GM12864 (cell line): ENCODE data around the gene HDAC9.

Source experiments
- DNase-seq: peaks from one replicate; pipeline ENCODE4 v3.0.0-alpha.2; 2011; ENCODE audit warnings: low read depth
- H3K4me3 ChIP-seq: 2 replicates; pipeline ENCODE4 v1.5.1; 2011; ENCODE audit warnings: mild to moderate bottlenecking, low read depth, low read length, control low read depth
- TF ChIP-seq, protein P1 (sequence below): IDR thresholded peaks from 2 replicates; pipeline ENCODE4 v1.5.1; 2011; ENCODE audit warnings: low read depth, mild to moderate bottlenecking, moderate library complexity, low read length, control low read depth, inconsistent platforms; ENCODE audit errors: missing control alignments

The HDAC9 gene

DNA sequence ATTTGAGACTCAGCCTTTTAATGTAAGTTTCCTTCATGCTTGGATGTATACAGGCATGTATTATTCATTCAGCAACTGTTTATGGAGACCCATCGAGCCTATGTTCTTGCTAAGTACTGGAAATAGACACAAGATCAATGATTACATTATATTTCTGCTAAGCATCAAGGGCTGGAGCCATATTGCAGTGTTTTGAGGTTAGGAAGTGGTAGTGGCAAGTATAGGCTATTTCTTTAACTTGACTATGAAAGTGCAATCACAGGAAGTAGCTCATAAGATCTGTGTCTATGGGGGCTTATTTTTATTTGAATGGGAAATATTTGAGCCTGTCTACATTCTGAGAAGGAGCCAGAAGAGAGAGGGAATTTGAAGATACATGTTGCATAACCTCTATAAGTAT is 123.8 kb downstream of the HDAC9 start:
- DNase-seq: no peak
- H3K4me3 ChIP-seq: no peak overlapping the region
- TF ChIP-seq, protein P1, sequence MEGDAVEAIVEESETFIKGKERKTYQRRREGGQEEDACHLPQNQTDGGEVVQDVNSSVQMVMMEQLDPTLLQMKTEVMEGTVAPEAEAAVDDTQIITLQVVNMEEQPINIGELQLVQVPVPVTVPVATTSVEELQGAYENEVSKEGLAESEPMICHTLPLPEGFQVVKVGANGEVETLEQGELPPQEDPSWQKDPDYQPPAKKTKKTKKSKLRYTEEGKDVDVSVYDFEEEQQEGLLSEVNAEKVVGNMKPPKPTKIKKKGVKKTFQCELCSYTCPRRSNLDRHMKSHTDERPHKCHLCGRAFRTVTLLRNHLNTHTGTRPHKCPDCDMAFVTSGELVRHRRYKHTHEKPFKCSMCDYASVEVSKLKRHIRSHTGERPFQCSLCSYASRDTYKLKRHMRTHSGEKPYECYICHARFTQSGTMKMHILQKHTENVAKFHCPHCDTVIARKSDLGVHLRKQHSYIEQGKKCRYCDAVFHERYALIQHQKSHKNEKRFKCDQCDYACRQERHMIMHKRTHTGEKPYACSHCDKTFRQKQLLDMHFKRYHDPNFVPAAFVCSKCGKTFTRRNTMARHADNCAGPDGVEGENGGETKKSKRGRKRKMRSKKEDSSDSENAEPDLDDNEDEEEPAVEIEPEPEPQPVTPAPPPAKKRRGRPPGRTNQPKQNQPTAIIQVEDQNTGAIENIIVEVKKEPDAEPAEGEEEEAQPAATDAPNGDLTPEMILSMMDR: no peak

DNA sequence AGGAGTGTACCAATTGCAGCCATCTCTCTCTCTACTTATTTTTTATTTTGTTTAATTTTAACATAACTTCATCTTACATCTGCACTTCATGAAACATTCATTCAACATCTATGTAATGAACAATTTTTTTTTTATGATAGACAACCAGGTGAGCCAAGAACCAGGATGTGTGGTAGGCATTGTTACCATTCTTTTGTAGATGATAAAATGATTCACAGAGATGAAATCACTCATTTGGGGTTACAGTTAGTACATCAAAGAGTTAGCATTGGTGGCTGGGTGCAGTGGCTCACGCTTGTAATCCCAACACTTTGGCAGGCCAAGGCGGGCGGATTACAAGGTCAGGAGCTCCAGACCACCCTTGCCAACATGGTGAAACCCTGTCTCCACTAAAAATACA is 127.8 kb downstream of the HDAC9 start:
- DNase-seq: no peak
- TF ChIP-seq, protein P1: no peak
- H3K4me3 ChIP-seq: no peak overlapping the region

DNA sequence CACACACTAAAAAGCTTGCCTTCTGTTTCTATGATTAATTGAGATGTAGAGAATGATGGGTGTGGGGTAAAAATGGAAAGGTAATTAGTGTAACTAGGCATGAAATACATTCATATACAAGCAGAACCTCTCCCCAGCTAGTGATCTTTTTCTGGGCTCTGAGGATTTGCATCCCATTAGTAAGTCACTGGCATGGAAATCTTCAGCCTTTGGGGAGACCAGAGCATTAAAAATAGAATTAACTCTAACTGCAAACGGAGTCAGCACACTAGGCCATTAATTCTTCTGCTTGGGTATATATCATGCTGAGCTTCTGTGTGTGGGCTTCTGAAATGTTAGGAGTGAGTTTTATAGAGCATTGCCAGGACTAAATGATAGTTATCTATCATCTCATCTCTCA is 128.9 kb downstream of the HDAC9 start:
- DNase-seq: no peak
- TF ChIP-seq, protein P1: no peak
- H3K4me3 ChIP-seq: no peak overlapping the region

DNA sequence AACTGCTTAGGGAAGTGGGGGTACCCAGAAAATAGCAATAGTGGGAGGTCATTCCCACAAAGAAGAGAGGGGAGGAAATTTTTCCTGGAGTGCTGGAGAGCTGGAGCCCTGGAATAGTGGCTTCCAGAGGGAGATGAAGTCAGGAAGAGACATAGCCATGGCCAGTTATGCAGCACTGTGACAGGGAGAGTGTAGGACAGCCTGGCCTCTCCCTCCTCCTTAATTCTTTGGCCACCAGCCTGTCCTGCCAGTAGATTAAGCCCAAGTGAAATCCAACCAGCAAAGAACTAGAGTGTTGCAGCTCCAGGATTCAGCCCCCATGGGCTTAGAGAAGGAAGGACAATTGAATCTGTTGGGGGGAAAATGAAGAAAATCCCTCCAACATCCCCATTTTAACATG is 130.5 kb downstream of the HDAC9 start:
- no peak overlapping the region for H3K4me3 ChIP-seq
- DNase-seq: no peak
- TF ChIP-seq, protein P1: no peak

DNA sequence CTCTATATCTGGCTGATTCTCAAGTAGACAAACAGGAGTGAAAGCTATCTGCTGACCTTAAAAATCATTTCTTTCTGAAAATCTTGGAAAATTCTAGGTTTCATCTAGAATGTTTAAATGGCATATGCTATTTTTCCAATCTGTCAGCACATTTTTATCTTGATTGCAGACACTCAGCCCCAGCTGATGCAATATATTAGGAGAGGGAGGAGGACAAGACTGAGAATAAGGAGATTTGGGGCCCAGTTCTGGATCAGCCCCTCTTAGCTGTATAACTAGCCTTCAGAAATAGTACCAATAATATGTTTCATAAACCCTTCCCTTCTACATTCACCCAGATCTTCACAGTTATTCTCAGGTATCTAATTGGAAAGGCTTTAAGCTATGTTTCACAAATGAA is 131.2 kb downstream of the HDAC9 start:
- TF ChIP-seq, protein P1: no peak
- no peak for DNase-seq

DNA sequence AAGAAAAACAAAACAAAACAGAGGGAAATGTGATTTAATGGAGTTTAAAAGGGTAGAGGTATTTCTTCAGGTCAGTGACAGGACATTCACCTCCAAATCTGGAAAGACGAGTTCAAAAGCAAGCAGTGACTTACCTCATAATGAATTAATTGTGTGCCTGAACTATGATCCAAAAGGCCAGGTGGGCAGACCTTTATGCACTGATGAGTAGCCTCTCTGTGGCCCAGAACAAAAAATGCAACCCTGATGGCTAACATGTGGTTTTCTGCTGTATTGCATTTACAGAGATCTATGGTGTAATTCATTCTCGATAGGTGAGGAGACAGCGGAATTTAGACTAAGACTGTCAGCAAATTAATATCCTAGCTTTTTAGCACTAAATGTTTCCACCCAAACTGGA is 142.0 kb downstream of the HDAC9 start:
- TF ChIP-seq, protein P1: no peak
- no peak overlapping the region for H3K4me3 ChIP-seq
- no peak for DNase-seq

More for the DNA sequence above, 131.2 kb downstream of the HDAC9 start:
- H3K4me3 ChIP-seq: no peak overlapping the region

DNA sequence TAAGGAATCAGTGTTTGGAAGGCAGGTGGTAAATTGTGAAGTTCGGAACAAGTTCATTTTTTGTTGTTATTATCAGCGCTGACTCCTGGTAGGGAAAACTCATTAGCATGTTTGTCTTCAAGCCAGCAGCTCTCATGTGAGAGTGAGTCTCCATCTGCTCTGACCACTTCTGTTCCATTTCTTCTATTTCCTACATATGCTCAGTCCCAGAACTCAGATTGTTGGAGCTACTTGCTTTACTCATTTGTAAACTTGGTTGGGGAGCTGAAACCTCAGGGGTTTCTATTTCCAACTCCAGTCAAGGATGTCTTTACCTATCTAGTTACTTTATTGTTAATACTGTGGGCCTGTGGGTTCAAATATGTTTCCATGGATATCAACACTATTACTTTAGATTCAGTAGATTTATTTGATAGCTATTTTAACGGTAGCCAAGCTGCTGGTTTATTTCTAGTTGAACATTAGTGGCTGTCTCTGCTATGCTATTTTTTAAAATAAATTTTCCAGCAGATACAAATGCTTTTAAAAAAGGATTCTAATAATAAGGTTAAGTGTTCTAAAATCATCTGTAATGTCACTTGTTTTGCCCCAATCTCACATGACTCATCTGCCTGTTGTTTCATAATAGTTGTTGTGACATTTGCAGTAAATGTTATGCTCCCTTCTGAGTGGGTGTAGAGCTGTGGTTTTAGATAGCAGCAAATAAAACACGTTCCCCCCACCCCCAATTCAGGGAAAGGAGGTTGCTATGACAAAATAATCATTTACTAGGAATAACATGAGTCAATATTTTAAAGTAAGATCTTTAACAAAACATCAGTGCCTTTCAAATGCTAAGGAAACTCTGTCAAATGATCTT is 143.3 kb downstream of the HDAC9 start:
- H3K4me3 ChIP-seq: no peak overlapping the region
- no peak for DNase-seq
- TF ChIP-seq, protein P1: no peak
